Jurkat, Clone E6-1 (cell line): ENCODE measurements around the gene NAP1L3. TPM values are rescaled to one million over a fixed set of nuclear protein-coding genes. Genes with fewer than 3 reads are reported as not detected.

Source experiments
- DNase-seq: peaks from one replicate; pipeline ENCODE4 v3.0.0-alpha.2; 2011; ENCODE audit warnings: low read depth, low spot score
- H3K4me3 ChIP-seq: 2 replicates; pipeline ENCODE4 v1.5.1; 2011; ENCODE audit warnings: mild to moderate bottlenecking, low read length, control low read depth, moderate library complexity
- polyA plus RNA-seq: library from polyadenylated mRNA; unstranded; fragments of >200 nt; gene quantifications from one replicate; pipeline ENCODE4 v1.2.1, GENCODE V29; 2012; ENCODE audit warnings: missing spikeins; ENCODE audit not compliant: insufficient read length, insufficient read depth

NAP1L3 gene, protein sequence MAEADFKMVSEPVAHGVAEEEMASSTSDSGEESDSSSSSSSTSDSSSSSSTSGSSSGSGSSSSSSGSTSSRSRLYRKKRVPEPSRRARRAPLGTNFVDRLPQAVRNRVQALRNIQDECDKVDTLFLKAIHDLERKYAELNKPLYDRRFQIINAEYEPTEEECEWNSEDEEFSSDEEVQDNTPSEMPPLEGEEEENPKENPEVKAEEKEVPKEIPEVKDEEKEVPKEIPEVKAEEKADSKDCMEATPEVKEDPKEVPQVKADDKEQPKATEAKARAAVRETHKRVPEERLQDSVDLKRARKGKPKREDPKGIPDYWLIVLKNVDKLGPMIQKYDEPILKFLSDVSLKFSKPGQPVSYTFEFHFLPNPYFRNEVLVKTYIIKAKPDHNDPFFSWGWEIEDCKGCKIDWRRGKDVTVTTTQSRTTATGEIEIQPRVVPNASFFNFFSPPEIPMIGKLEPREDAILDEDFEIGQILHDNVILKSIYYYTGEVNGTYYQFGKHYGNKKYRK
- 4.6 TPM for polyA plus RNA-seq

DNA sequence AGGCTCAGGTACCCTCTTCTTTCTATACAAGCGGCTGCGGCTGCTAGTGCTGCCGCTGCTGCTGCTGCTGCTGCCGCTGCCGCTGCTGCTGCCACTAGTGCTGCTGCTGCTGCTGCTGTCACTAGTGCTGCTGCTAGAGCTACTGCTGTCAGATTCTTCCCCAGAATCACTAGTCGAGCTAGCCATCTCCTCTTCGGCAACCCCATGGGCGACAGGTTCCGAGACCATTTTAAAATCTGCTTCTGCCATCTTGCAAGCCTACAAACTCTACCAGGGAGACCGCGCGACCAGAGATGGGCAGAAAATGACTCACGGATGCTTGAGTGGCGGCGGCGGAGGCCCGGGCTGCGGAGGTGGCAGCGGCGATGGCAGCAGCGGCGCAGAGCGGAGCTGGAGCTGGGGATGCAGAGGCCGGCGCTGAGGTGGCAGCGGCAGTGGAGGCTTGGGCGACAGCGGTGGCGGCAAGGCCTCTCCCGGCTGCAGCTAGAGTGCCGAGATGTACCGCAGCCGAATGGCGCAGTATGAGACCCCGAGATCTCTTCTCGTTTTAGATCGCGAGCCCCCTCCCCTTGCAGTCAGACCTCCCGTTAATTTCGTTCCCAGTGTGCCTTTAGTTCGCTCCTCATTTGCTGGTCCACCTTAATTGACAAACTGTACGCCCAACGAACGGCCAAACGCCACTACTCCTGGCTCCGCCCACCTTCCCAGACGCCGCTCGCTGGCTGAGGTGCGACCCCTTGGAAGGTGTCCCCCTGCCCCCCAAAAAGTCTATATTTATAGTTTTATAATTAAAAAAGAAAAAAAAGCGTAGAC, at the start of gene NAP1L3:
NAP1L3 (minus strand) TSS at position 523 of the 813 bp plus-strand sequence; CDS start at position 249, 274 bp downstream.
- peak within 1 kb of the TSS; percentile 61 for H3K4me3 ChIP-seq
- peak; percentile 76 for DNase-seq

DNA sequence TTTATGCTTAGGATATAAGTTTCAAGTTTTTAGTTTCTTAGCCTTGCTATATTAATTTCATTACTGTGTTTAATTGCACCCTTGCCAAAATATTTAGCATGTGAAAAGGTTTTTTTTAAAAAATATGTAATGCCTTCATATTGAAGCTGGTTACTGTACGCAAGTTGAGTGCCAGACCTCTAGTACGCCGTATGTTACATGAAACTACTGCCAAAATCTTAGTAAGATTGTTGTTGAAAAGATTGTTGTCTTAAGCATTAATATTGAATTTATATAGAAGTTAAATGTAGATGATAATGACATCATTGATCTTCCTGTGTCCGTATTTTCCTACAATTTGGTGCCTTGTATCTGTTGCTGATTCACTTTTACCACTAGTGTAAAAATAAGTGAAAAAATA, 37.7 kb upstream of the NAP1L3 start:
- H3K4me3 ChIP-seq = no peak overlapping the region
- no peak for DNase-seq

DNA sequence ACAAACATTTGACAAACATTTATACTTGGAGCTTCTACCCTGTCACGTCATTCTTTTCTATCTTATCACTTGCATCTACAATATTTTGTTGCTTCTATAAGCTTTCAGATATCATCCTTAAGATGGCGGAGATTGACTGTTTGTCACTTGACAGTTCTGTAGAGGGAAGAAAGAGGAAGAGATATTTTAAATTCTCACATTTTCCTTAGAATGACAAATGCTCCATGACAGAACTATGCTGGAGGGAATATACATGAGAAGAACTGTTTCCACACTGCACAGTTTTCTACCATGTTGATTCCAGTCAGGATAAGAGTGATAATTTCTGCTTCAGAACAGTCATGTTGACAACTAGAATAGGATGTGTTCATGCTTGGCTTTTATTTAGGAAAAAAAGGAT, 30.3 kb upstream of the NAP1L3 start:
- no peak overlapping the region for H3K4me3 ChIP-seq
- no peak for DNase-seq

DNA sequence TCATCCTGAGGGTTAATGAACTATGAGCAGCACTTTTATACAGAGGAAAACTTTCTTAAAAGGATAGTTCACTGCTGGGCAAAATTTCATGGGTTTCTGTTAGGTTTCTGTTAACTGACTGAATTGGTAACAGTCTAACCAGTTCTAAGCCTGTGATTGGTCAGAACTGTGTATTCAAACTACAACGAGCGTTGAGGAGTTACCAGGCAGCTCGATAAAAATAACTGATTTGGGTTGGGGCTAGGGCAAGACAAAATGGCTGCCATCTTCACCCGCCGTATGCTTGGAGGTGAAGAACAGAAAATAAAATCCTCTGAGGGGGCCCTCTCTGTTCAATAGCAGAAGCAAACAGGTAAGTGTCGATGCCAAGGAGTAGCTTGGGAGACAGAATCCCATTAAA, 22.6 kb upstream of the NAP1L3 start:
- H3K4me3 ChIP-seq = no peak overlapping the region
- no peak for DNase-seq

DNA sequence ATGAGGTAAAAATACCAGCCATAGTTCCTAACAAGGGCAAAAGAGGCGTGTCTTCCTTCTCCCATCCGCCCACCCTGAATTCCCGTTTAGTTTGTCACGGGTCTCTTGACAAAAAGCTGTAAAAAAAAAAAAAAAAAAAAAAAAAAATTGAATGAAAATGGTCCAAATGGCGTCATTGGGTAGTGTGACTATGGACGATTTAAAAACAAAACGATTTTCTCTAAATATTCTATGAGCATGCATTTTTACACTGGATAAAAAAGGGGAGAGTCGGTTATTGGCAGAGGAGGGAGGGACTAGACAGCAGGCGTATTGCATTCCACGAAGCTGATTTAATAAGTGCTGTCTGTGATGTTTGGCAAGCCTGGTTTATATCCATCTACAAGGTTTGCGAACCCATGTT, 492 bp upstream of the NAP1L3 start, which contains the start of gene FAM133A:
FAM133A (plus strand) TSS at position 338 of the 403 bp plus-strand sequence. CDS start 35,214 bp downstream, outside the sequence.
- DNase-seq = no peak
- H3K4me3 ChIP-seq = peak within 1 kb of the TSS; percentile 61

DNA sequence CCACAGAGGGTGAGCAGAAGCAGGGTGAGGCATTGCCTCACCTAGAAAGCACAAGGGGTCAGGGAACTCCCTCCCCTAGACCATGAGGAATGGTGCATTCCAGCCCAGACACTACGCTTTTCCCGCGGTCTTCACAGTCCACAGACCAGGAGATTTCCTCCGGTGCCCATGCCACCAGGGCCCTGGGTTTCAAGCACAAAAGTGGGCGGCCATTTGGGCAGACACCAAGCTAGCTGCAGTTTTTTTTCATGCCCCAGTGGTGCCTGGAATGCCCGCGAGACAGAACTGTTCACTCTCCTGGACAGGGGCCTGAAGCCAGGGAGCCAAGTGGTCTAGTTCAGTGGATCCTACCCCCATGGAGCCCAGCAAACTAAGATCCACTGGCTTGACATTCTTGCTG, 12.8 kb downstream of the NAP1L3 start:
- H3K4me3 ChIP-seq = no peak overlapping the region
- no peak for DNase-seq

DNA sequence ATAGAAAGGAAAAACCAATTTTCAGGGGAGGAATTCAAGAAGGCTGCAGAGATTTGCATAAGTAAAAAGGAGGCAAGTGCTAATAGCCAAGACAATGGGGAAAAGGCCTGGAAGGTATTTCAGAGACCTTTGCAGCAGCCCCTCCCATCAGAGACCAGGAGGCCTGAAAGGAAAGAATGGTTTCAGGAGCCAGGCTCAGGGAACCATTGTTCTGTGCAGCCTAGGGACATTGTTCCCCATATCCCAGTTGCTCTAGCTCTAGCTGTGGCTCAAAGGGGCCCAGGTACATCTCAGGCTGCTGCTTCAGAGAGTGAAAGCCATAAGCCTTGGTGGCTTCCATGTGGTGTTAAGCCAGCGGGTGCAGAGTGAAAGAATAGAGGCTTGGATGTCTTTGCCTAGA, 24.0 kb downstream of the NAP1L3 start:
- no peak for DNase-seq
- no peak overlapping the region for H3K4me3 ChIP-seq

DNA sequence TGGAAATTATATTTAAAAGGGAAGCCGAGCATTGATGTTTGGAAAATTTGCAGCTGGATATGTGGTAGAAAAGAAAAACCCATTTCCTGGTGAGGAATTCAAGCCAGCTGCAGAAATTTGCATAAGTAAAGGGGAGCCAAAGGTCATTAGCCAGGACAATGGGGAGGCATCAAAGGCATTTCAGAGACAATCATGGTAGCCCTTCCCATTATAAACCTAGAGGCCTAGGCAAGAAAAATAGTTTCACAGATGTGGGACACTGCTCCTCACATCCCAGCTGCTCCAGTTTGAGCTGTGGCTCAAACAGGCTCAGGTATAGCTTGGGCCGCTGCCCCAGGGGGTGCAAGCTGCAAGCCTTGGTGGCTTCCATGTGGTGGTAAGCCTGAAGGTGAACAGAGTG, 35.8 kb downstream of the NAP1L3 start:
- DNase-seq = no peak

More for the DNA sequence above, 35.8 kb downstream of the NAP1L3 start:
- H3K4me3 ChIP-seq = no peak overlapping the region
